Astrocyte of the hippocampus (primary cell): ENCODE data around the gene FBXO31.
A peak's percentile ranks its signal among the peaks of the same experiment; 100 is the strongest.
"Not testable (repeated sequence)": the region's sequence is repeated elsewhere in the genome, so short reads cannot be mapped to it uniquely, and the experiment has no call there.

ENCODE experiments used
- DNase-seq: peaks from one replicate; pipeline ENCODE4 v3.0.0; 2011; ENCODE audit warnings: low read depth, low spot score

Gene FBXO31

GRCh38 chr16:87365021-87365713 is 18.4 kb downstream of the FBXO31 start:
- no peak for DNase-seq

- DNase-seq: peak; percentile 42
These were observed 19.7 kb downstream of the FBXO31 start for GRCh38 chr16:87363771-87364455.

GRCh38 chr16:87362828-87363559 is 20.6 kb downstream of the FBXO31 start:
- not testable (repeated sequence) for DNase-seq

- DNase-seq: peak; percentile 43
These were observed 21.5 kb downstream of the FBXO31 start for GRCh38 chr16:87361916-87362619.

- no peak for DNase-seq
These were observed 22.5 kb downstream of the FBXO31 start for GRCh38 chr16:87360862-87361610.

GRCh38 chr16:87359121-87359520 is 24.5 kb downstream of the FBXO31 start:
- no peak for DNase-seq

GRCh38 chr16:87358696-87359095 is 24.9 kb downstream of the FBXO31 start:
- no peak for DNase-seq

- no peak for DNase-seq
These were observed 25.3 kb downstream of the FBXO31 start for GRCh38 chr16:87358250-87358649.

- no peak for DNase-seq
These were observed 27.1 kb downstream of the FBXO31 start for GRCh38 chr16:87356491-87356853.

- no peak for DNase-seq
These were observed 30.0 kb downstream of the FBXO31 start for GRCh38 chr16:87353613-87354012.

GRCh38 chr16:87352818-87353217 is 30.8 kb downstream of the FBXO31 start:
- DNase-seq: no peak

- DNase-seq: no peak
These were observed 32.3 kb downstream of the FBXO31 start for GRCh38 chr16:87351320-87351698.

GRCh38 chr16:87350681-87351319 is 32.8 kb downstream of the FBXO31 start:
- peak; percentile 60 for DNase-seq

GRCh38 chr16:87350031-87350430 is 33.5 kb downstream of the FBXO31 start:
- DNase-seq: no peak

- no peak for DNase-seq
These were observed 34.9 kb downstream of the FBXO31 start for GRCh38 chr16:87348616-87349157.

GRCh38 chr16:87347932-87348615 is 35.5 kb downstream of the FBXO31 start:
- DNase-seq: no peak

GRCh38 chr16:87346517-87347060 is 37.0 kb downstream of the FBXO31 start:
- DNase-seq: no peak

GRCh38 chr16:87345726-87346424 is 37.7 kb downstream of the FBXO31 start:
- no peak for DNase-seq
